SK-N-SH (cell line): ENCODE measurements around the gene NALCN. TPM values are rescaled to one million over a fixed set of nuclear protein-coding genes. Genes with fewer than 3 reads are reported as not detected.

Experiments used
- CTCF ChIA-PET: fragments of 300-600, 350-600 bp; formaldehyde crosslinking; extraction: SDS; loops from one replicate; lab custom pipeline; 2021; lab: Yijun Ruan, JAX
- POLR2A ChIA-PET: fragments of 350-600 bp; sonication (Branson Sonifier 250); formaldehyde crosslinking; extraction: SDS; loops from one replicate; lab custom pipeline; 2020; ENCODE audit warnings: antibody characterized with exemption, inconsistent platforms; lab: Yijun Ruan, JAX
- DNase-seq: peaks from one replicate; pipeline ENCODE4 v3.0.0; 2012
- H2AFZ ChIP-seq: fragments of 200-600 bp; sonication (generic); 2 replicates; pipeline ENCODE4 v1.8.1; 2016; ENCODE audit warnings: antibody characterized with exemption, mild to moderate bottlenecking, low read depth
- H3F3A ChIP-seq: fragments of 200-600 bp; sonication (generic); replicated peaks from 2 replicates; pipeline ENCODE3; 2016; ENCODE audit warnings: antibody characterized with exemption, mild to moderate bottlenecking; ENCODE audit not compliant: insufficient read depth
- H3K27ac ChIP-seq, 2 experiments: fragments of 200-500 bp in 1 of 2; fragments of 200-600 bp in 1 of 2; sonication (Bioruptor generic) in 1 of 2; sonication (generic), shearing (Covaris generic) in 1 of 2; 2 replicates each; pipeline versions ENCODE4 v1.5.1 to v1.6.1; 2014 to 2016; ENCODE audit warnings: low read depth in 2 of 2, inconsistent platforms in 1 of 2, low read length in 1 of 2, mild to moderate bottlenecking in 1 of 2, mixed read lengths in 1 of 2
- H3K27me3 ChIP-seq: fragments of 200-600 bp; sonication (generic), shearing (Covaris generic); 2 replicates; pipeline ENCODE4 v1.6.1; 2016; ENCODE audit warnings: mixed run types; ENCODE audit not compliant: insufficient read depth
- H3K36me3 ChIP-seq, 2 experiments: fragments of 200-500 bp in 1 of 2; fragments of 200-600 bp in 1 of 2; sonication (Bioruptor generic) in 1 of 2; sonication (generic) in 1 of 2; replicated peaks in 1 of 2; 2 replicates each; pipeline versions ENCODE3 to v1.5.1; 2014 to 2016; ENCODE audit warnings: low read length in 1 of 2, mild to moderate bottlenecking in 1 of 2; ENCODE audit not compliant: insufficient read depth in 2 of 2, control insufficient read depth in 1 of 2
- H3K4me1 ChIP-seq, 2 experiments: fragments of 200-500 bp in 1 of 2; fragments of 200-600 bp in 1 of 2; sonication (Bioruptor generic) in 1 of 2; sonication (generic), shearing (Covaris generic) in 1 of 2; 2 replicates each; pipeline versions ENCODE4 v1.5.1 to v1.6.1; 2014 to 2016; ENCODE audit warnings: low read depth in 1 of 2, low read length in 1 of 2, mixed run types in 1 of 2; ENCODE audit not compliant: insufficient read depth in 2 of 2, control insufficient read depth in 1 of 2
- H3K4me2 ChIP-seq: fragments of 200-600 bp; sonication (generic), shearing (Covaris generic); 2 replicates; pipeline ENCODE4 v1.6.1; 2017; ENCODE audit warnings: mixed run types
- H3K4me3 ChIP-seq, 2 experiments: fragments of 200-500 bp in 1 of 2; fragments of 200-600 bp in 1 of 2; sonication (Bioruptor generic) in 1 of 2; sonication (generic), shearing (Covaris generic) in 1 of 2; 2 replicates each; pipeline versions ENCODE4 v1.5.1 to v1.8.1; 2014 to 2016; ENCODE audit warnings: low read depth in 2 of 2, inconsistent platforms in 1 of 2, low read length in 1 of 2, mild to moderate bottlenecking in 1 of 2, mixed read lengths in 1 of 2, moderate library complexity in 1 of 2
- H3K79me2 ChIP-seq: fragments of 200-600 bp; sonication (generic); 2 replicates; pipeline ENCODE4 v1.8.1; 2017; ENCODE audit warnings: mild to moderate bottlenecking; ENCODE audit not compliant: insufficient read depth
- H3K9ac ChIP-seq: fragments of 200-600 bp; sonication (generic); 2 replicates; pipeline ENCODE4 v1.6.1; 2017; ENCODE audit warnings: mixed run types
- H3K9me2 ChIP-seq: fragments of 200-600 bp; sonication (generic); 2 replicates; pipeline ENCODE4 v1.6.1; 2017; ENCODE audit warnings: mixed run types
- H3K9me3 ChIP-seq: fragments of 200-600 bp; sonication (generic); 2 replicates; pipeline ENCODE4 v1.6.1; 2017; ENCODE audit warnings: mixed run types, mild to moderate bottlenecking, moderate library complexity
- H4K20me1 ChIP-seq: fragments of 200-600 bp; sonication (generic); 2 replicates; pipeline ENCODE4 v1.6.1; 2017; ENCODE audit warnings: mild to moderate bottlenecking, mixed run types; ENCODE audit not compliant: insufficient read depth
- EP300 ChIP-seq, 2 experiments: IDR thresholded peaks; 2 replicates each; pipeline versions ENCODE4 v1.4.0 to v1.6.1; 2012; ENCODE audit warnings: borderline replicate concordance in 1 of 2, low read depth in 1 of 2, low read length in 1 of 2
- FOSL2 ChIP-seq: IDR thresholded peaks from 2 replicates; pipeline ENCODE4 v1.4.0; 2012; ENCODE audit warnings: low read depth, mild to moderate bottlenecking, moderate library complexity, borderline replicate concordance
- GABPA ChIP-seq: IDR thresholded peaks from 2 replicates; pipeline ENCODE4 v1.4.0; 2012; ENCODE audit warnings: low read depth, mild to moderate bottlenecking
- GATA2 ChIP-seq: sonication (generic); formaldehyde crosslinking; IDR thresholded peaks from 2 replicates; pipeline ENCODE4 v1.5.0; 2020; ENCODE audit warnings: mild to moderate bottlenecking, missing genetic modification reagents
- JUND ChIP-seq: IDR thresholded peaks from 2 replicates; pipeline ENCODE4 v1.4.0; 2012
- MEF2A ChIP-seq: IDR thresholded peaks from 2 replicates; pipeline ENCODE4 v1.4.0; 2012; ENCODE audit warnings: low read depth, borderline replicate concordance
- NFIC ChIP-seq: IDR thresholded peaks from 2 replicates; pipeline ENCODE4 v1.4.0; 2012; ENCODE audit warnings: borderline replicate concordance
- NRF1 ChIP-seq: IDR thresholded peaks from 2 replicates; pipeline ENCODE4 v1.6.1; 2012; ENCODE audit warnings: low read depth, mild to moderate bottlenecking, low read length
- RAD21 ChIP-seq: IDR thresholded peaks from 2 replicates; pipeline ENCODE4 v1.6.1; 2012; ENCODE audit warnings: mild to moderate bottlenecking, low read length
- RFX5 ChIP-seq: IDR thresholded peaks from 2 replicates; pipeline ENCODE4 v1.6.1; 2012; ENCODE audit warnings: mild to moderate bottlenecking, improper control_type of control experiment, low read length
- TAF1 ChIP-seq: IDR thresholded peaks from 2 replicates; pipeline ENCODE4 v1.6.1; 2012; ENCODE audit warnings: low read depth, mild to moderate bottlenecking, low read length, moderate library complexity, borderline replicate concordance
- TCF12 ChIP-seq: IDR thresholded peaks from 2 replicates; pipeline ENCODE4 v1.4.0; 2012
- TEAD4 ChIP-seq: IDR thresholded peaks from 2 replicates; pipeline ENCODE4 v1.4.0; 2012; ENCODE audit warnings: mild to moderate bottlenecking, borderline replicate concordance; ENCODE audit not compliant: insufficient read depth
- WGBS: methylation state at CpG from one replicate; pipeline ENCODE4 v1.1.6; 2017; ENCODE audit warnings: low lambda C conversion rate; 5-methylcytosine and 5-hydroxymethylcytosine counted together
- polyA plus RNA-seq, 3 experiments: library from polyadenylated mRNA; depleted of rRNA; stranded (reverse); fragments of >200 nt; gene quantifications; 2 replicates each; pipeline ENCODE4 v1.2.3, GENCODE V29; 2012
- TF ChIP-seq, protein P1 (sequence below): IDR thresholded peaks from 2 replicates; pipeline ENCODE4 v1.4.0; 2012; ENCODE audit warnings: low read depth, borderline replicate concordance
- TF ChIP-seq, protein P2 (sequence below): IDR thresholded peaks from 2 replicates; pipeline ENCODE4 v1.6.1; 2012; ENCODE audit warnings: mild to moderate bottlenecking, low read depth, low read length, moderate library complexity
- TF ChIP-seq, protein P3 (sequence below): fragments of 150-350 bp; IDR thresholded peaks from 2 replicates; pipeline ENCODE4 v1.6.1; 2017; ENCODE audit warnings: antibody characterized with exemption, low read length, low read depth, borderline replicate concordance
- TF ChIP-seq, protein P4 (sequence below): fragments of 150-350 bp; IDR thresholded peaks from 2 replicates; pipeline ENCODE4 v1.6.1; 2016; ENCODE audit warnings: mild to moderate bottlenecking, low read depth, low read length
- TF ChIP-seq, protein P5 (sequence below): fragments of 200-600 bp; sonication (generic); IDR thresholded peaks from 2 replicates; pipeline ENCODE4 v1.6.1; 2017; ENCODE audit warnings: antibody characterized with exemption, mild to moderate bottlenecking, moderate library complexity

Gene NALCN
- polyA plus RNA-seq, 1 of the 3 experiments (the other 2 are of a cell fraction), result 3.0 TPM

DNA sequence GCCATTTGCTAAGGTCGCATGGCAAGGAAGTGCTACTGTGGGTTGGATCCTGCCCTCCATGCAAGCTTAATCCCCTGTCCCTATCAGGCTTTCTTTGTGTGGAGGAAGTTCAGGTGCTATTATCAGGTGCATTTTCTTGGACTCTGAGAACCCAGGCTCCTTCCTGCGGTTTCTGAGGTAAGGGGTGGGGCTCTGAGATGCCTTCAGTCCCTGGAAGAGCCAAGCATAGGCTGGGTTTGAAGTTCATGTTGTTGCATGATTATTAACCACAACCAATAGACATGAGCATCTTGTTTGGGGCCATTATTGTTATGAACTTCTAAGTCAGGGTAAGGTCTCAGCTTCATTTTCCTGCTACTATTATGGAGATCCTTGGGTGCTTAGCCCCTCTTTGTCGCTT is 109.5 kb downstream of the NALCN start:
- Histone ChIP-seq H3F3A (peaks cover 37% of the 10 kb centered on the region), H3K4me1 (peaks cover 10 to 15% of the 10 kb centered on the region in 2 experiments), H3K9me3 (no peaks in the 10 kb centered on the region), H3K27ac (peak overlapping the region; percentile 71 to 80), H4K20me1 (no peaks in the 10 kb centered on the region), H3K4me3 (no peak overlapping the region), H3K36me3 (no peaks in the 10 kb centered on the region), H2AFZ (no peak overlapping the region), H3K4me2 (no peak overlapping the region), H3K9me2 (no peaks in the 10 kb centered on the region), H3K9ac (no peak overlapping the region), H3K79me2 (no peaks in the 10 kb centered on the region), H3K27me3 (no peaks in the 10 kb centered on the region)
- CTCF ChIA-PET, result no interaction called here
- TF ChIP-seq, protein P1, sequence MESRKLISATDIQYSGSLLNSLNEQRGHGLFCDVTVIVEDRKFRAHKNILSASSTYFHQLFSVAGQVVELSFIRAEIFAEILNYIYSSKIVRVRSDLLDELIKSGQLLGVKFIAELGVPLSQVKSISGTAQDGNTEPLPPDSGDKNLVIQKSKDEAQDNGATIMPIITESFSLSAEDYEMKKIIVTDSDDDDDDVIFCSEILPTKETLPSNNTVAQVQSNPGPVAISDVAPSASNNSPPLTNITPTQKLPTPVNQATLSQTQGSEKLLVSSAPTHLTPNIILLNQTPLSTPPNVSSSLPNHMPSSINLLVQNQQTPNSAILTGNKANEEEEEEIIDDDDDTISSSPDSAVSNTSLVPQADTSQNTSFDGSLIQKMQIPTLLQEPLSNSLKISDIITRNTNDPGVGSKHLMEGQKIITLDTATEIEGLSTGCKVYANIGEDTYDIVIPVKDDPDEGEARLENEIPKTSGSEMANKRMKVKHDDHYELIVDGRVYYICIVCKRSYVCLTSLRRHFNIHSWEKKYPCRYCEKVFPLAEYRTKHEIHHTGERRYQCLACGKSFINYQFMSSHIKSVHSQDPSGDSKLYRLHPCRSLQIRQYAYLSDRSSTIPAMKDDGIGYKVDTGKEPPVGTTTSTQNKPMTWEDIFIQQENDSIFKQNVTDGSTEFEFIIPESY, result no peak
- no peak for DNase-seq
- POLR2A ChIA-PET, result no interaction called here
- 85% methylated on average over 3 of the region's 3 CpGs for WGBS

DNA sequence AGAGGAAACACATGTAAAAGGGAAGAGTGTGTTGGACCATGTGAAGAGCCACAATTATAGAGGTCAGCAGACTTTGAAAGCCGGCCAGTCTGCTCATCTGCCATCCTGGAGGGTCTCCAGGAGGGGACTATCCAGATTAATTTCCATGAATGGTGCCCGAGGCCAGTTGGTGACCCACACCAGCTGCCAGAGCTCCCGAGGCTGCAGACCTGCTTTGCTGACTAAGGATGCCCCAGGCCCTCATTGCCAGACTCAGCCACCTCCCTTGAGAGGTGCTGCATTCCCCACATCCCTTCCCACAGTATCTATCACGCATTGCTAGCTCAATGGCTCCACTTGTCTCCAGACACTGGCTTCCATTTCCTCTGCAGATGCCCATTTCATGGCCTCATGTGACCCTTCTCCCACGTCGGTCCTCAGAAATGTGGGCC is 110.3 kb downstream of the NALCN start:
- WGBS, result 98% methylated on average over 4 of the region's 6 CpGs
- Histone ChIP-seq H2AFZ (no peak overlapping the region), H3K36me3 (no peaks in the 10 kb centered on the region), H3K4me2 (no peak overlapping the region), H3K9ac (no peak overlapping the region), H4K20me1 (no peaks in the 10 kb centered on the region), H3F3A (peaks cover 37% of the 10 kb centered on the region), H3K9me2 (no peaks in the 10 kb centered on the region), H3K4me1 (peaks cover 10 to 15% of the 10 kb centered on the region in 2 experiments), H3K9me3 (no peaks in the 10 kb centered on the region), H3K79me2 (no peaks in the 10 kb centered on the region), H3K4me3 (no peak overlapping the region), H3K27me3 (no peaks in the 10 kb centered on the region), H3K27ac (peak overlapping the region in 1 of 2 experiments; percentile 71; a peak in 1 of 4 replicates)
- TF ChIP-seq NFIC (no peak), EP300 (IDR thresholded peaks at IDR 0.05; ENCODE audit: borderline replicate concordance in 1 of 2, low read depth in 1 of 2, low read length in 1 of 2) (no peak), TEAD4 (no peak), NRF1 (no peak), TAF1 (no peak), JUND (no peak), RFX5 (no peak), TCF12 (no peak), FOSL2 (no peak), RAD21 (no peak), MEF2A (no peak), GATA2 (CRISPR knock-in tag) (no peak), GABPA (no peak)
- TF ChIP-seq, protein P2, sequence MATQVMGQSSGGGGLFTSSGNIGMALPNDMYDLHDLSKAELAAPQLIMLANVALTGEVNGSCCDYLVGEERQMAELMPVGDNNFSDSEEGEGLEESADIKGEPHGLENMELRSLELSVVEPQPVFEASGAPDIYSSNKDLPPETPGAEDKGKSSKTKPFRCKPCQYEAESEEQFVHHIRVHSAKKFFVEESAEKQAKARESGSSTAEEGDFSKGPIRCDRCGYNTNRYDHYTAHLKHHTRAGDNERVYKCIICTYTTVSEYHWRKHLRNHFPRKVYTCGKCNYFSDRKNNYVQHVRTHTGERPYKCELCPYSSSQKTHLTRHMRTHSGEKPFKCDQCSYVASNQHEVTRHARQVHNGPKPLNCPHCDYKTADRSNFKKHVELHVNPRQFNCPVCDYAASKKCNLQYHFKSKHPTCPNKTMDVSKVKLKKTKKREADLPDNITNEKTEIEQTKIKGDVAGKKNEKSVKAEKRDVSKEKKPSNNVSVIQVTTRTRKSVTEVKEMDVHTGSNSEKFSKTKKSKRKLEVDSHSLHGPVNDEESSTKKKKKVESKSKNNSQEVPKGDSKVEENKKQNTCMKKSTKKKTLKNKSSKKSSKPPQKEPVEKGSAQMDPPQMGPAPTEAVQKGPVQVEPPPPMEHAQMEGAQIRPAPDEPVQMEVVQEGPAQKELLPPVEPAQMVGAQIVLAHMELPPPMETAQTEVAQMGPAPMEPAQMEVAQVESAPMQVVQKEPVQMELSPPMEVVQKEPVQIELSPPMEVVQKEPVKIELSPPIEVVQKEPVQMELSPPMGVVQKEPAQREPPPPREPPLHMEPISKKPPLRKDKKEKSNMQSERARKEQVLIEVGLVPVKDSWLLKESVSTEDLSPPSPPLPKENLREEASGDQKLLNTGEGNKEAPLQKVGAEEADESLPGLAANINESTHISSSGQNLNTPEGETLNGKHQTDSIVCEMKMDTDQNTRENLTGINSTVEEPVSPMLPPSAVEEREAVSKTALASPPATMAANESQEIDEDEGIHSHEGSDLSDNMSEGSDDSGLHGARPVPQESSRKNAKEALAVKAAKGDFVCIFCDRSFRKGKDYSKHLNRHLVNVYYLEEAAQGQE, result no peak
- TF ChIP-seq, protein P3, sequence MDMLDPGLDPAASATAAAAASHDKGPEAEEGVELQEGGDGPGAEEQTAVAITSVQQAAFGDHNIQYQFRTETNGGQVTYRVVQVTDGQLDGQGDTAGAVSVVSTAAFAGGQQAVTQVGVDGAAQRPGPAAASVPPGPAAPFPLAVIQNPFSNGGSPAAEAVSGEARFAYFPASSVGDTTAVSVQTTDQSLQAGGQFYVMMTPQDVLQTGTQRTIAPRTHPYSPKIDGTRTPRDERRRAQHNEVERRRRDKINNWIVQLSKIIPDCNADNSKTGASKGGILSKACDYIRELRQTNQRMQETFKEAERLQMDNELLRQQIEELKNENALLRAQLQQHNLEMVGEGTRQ, result no peak
- TF ChIP-seq, protein P4, sequence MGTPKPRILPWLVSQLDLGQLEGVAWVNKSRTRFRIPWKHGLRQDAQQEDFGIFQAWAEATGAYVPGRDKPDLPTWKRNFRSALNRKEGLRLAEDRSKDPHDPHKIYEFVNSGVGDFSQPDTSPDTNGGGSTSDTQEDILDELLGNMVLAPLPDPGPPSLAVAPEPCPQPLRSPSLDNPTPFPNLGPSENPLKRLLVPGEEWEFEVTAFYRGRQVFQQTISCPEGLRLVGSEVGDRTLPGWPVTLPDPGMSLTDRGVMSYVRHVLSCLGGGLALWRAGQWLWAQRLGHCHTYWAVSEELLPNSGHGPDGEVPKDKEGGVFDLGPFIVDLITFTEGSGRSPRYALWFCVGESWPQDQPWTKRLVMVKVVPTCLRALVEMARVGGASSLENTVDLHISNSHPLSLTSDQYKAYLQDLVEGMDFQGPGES, result no peak
- TF ChIP-seq, protein P5, sequence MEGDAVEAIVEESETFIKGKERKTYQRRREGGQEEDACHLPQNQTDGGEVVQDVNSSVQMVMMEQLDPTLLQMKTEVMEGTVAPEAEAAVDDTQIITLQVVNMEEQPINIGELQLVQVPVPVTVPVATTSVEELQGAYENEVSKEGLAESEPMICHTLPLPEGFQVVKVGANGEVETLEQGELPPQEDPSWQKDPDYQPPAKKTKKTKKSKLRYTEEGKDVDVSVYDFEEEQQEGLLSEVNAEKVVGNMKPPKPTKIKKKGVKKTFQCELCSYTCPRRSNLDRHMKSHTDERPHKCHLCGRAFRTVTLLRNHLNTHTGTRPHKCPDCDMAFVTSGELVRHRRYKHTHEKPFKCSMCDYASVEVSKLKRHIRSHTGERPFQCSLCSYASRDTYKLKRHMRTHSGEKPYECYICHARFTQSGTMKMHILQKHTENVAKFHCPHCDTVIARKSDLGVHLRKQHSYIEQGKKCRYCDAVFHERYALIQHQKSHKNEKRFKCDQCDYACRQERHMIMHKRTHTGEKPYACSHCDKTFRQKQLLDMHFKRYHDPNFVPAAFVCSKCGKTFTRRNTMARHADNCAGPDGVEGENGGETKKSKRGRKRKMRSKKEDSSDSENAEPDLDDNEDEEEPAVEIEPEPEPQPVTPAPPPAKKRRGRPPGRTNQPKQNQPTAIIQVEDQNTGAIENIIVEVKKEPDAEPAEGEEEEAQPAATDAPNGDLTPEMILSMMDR, result no peak
- peak; percentile 6 for DNase-seq
- ChIA-PET POLR2A (no interaction called here), CTCF (no interaction called here)
